HG03103 (cell line): ENCODE data around the gene RIN3.

Source experiments
- ATAC-seq: cut with Tn5 transposase; IDR thresholded peaks from one replicate; pipeline ENCODE4 v1.9.1; 2021; ENCODE audit warnings: low read depth; ENCODE audit not compliant: unreplicated experiment

The RIN3 gene

DNA sequence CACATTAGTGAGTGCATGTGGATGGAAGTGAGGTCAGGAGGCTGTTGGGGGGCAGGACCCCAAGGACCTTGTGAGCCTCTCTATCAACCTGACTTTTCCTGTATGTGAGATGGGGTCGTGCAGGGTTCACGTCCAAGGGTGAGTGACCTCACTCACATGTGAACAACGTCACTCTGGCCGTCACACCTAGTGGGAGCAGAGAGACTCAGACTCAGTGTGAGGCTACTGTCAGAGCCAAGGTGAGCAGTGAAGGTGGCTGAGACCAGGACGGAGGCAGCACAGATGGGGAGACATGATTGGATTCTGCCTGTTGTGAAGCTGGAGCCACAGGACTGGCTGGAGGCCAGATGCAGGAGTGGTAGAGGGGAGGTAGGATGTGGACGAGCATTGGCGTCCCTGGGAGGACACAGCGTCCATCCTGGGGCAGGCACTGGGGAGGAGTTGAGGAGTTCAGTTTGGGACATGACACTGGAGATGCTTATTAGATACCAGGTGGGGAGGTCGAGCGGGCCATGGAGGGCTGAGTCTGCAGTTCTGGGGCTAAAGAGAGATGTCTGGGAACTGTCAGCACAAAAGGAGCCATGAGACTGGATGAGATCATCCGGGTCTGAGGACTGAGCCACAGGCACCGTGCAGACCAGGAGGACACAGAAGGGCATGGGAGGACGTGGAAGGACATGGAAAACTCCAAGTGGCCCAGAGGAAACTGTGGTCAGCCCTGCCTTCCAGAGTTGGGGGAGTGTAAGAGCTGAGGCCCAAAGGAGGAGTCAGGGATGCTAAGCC is 142.0 kb downstream of the RIN3 start:
- no peak for ATAC-seq

DNA sequence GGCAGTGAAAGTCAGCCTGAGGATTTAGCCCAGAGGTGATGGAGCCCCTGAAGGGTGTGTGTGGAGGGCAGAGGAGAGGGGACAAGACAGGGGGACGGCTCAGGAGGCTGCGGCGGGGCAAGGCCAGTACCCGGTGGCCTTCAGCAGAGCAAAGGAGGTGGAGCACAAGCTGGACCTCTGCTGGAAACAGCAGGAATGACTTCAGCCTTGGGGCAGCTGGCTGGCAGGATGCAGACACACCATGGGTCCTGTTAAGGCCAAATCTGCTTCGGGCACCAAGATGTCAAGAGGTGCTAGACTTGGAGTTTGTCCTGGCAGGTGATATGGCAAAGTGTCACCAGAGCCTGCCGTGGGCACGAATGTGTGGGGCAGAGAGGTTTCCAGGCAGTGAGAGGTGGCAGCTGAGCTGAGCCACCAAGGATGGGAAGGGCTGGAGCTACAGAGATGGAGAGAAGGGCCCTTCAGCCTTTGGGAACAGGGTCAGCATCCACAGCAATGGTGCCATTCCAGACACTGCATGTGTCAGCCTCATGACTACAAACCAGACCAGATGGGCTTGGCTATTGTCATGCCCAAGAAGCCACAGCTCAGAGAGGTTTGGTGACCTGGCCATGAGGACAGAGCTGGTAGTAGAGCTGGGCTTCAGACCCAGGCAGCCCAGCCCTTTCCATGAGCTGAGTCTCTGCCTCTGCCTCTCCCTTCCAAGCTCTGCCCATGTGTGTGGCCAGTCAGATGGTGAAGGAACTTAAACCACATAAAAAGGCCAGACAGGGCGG is 142.9 kb downstream of the RIN3 start:
- no peak for ATAC-seq

DNA sequence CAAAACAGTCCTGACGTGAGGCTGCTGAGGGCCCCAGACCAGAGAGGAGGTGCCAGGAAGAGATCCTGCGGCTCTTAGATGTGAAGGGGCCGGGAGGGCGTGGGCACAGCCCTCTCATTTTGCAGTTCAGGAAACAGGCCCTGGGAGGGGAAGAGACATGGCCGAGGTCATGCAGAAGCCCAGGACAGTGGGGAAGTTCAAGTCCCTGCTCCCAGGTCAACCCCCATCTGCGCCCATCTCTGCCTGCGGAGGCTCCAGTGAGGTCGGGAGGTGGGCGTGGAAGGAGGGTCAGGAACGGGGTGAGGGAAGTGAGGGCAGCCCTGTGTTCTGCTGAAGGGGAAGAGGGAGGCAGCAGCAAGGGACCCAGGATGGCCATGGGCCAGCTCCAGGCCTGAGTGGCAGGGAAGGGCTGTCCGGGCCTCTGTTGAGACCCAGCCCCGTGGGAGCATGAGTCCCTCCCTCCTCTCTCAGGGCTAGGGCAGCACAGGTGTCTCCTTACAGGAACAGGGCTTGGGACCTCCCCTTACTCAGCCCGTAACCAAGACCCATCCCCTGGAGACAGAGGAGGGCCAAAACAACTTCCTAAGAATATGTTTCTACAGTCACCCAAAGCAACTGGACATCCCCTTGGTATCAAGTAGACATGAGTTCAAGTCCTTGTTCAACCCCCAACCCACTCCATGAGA is 144.0 kb downstream of the RIN3 start:
- ATAC-seq, result no peak

DNA sequence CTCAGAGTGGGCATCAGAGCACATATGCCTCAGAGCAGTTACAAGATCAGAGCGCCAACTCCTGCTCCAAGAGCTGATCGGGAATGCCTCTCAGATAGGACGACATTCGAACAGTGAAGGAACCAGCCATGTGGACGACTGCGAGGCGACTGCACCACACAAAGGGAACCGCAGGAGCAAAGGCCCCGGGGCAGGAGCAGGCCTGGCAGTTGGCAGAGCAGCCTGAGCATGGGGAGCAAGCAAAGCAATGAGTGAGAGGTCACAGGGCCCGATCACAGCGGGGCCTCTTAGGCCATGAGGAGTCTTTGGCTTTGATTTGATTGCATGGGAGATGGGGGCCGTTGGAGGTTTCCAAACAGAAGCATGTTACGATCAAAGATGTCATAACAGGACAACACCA is 144.6 kb downstream of the RIN3 start:
- no peak for ATAC-seq

DNA sequence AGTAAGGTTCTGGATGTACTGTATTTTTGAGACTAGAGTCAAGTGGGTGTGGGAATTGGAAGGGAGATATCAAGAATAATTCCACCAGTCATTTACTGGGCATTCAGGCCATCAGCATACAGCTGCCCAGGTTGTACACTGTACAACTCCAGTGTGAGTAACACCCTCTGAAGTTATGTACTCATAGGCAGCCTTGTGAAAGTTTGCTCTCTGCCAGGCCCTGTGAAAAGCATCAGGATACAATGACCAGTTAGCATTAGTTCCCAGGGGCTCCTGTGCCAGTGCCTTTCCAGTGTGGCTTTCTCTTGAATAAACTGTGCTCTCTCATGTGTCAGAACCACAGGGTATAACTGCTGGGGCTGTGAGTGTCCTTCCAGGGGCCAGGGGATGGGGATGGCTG is 145.1 kb downstream of the RIN3 start:
- no peak for ATAC-seq

DNA sequence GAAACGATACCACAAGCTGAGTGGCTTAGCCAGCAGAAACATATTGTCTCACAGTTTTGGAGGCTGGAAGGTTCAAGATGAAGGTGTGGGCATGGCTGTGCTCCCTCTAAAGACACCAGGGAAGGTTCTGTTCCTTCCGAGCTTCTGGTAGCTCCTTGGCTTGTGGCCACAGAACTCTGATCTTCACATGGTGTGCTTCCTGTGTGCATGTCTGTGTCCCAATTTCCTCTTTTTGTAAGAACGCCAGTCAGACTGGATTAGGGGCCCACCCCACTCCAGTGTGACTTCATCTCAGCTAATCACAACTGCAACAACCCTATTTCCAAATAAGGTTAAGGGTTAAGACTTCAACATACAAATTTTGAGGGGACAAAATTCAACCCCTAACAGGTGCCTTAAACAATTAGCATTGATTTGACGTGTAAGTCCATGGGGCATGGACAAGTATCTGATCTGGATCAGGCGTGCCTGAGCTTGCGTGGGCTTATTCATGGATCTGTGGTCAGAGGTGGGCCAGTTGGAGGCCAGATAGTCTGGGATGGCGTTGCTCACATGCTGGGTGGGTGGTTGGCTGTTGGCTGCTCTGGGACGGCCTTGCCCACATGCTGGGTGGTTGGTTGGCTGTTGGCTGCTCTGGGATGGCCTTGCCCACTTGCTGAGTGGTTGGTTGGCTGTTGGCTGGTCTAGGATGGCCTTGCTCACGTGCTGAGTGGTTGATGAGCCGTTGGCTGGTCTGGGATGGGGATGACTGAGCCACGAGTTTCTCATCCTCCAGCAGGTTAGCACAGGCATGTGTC is 146.4 kb downstream of the RIN3 start:
- no peak for ATAC-seq

DNA sequence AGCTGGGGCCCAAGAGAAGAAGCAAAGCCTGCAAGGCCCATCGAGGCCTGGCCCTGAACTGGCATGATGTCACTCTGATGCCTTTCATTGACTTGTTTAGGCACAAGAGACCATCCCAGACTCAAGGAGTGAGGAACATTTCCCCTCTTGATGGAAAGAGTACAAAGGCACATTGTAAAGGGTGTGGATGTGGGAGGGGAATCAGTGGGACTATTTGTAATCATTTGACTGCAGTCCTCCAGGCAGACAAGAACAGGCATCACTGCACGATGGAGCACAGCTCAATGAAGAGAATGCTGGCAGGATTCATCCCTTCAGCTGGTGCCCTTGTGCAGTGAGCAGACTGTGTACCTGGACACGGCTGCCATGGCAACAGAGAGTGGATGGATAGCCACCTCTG is 147.0 kb downstream of the RIN3 start:
- no peak for ATAC-seq

DNA sequence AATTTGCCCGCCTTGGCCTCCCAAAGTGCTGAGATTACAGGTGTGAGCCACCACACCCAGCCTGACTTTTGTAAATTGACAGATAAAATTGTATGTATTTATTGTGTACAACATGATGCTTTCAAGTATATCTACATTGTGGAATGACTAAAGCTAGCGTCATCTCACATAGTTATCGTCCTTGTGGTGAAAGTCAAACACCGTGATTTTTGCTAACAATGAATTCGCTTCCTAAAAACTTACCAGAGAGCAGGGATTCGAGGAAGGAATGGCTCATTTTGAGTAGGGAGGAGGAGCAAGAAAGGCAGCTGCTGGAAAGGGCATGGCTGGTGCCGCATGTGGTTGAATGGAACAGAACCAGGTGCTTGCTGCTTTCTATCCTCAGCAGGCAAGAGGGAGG is 149.5 kb downstream of the RIN3 start:
- no peak for ATAC-seq

DNA sequence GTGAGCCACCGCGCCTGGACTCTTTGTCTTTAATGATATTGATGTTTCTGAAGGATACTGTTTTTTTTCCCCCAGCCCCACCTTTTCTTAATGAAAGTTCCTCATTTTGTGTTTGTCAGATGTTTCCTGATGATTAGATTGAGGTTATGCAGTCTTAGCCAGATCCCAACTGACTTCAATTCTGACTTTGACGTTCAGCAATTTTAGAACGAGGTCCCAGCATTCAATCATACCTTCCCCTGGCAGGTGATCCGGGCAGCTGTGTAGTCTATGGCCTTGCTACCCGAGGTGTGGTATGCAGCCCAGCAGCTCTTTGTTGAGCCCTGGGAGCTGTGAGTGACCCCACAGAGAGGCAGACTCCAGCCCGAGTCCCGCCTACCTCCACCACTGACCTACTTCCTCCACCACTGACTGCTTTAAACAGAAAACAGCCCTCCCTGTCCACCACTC is 152.1 kb downstream of the RIN3 start:
- ATAC-seq, result no peak

DNA sequence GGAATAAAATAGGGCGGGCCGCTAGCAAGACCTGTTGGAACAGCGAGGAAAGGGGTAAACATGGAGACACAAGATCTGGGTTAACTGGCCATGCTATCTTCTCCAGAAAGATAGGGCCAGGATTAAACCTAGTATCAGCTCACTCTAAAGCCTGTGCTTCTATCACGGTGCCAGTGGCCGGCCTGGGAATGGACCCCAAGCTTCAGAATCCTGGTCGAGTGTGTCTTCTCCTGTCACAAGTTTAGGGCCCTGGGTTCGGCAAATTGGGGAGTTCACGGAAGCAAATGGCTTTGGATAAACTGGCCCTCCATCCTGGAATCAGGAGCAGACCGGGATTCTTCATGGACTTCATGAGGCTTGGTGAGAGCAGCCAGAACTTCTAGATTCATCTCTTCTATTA is 152.7 kb downstream of the RIN3 start:
- ATAC-seq, result no peak

DNA sequence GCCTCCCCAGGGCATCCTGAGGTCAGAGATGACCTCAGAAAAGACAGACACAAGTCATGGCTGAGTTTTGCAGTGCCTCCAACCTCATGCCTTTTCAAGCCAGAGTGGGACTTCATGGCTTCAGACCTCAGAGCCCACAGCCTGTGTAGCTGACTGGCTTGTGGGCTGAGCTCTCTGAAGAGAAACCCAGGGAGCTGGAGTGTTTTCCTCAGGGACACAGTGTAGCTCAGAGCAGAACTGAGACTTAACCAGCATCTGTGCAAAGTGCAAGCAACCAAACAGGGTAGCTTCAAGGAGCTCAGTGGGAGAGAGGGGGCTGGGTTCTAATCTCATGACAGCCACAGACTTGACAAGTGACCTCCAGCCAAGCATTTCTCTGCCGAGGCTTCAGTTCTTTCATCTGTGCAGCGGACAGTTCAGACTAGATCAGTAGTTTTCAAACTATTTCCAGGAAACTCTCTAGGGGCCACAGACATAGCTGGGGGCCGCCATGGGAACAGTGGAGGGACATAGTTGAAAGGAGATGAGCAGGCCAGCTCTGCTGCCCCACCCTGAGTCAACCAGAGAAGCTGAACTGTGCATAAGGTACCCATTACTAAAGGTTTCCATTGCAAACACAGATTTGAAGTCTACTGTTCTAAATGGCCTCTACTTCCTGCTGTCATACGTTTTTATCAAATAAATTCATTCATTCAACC is 154.8 kb downstream of the RIN3 start:
- no peak for ATAC-seq

DNA sequence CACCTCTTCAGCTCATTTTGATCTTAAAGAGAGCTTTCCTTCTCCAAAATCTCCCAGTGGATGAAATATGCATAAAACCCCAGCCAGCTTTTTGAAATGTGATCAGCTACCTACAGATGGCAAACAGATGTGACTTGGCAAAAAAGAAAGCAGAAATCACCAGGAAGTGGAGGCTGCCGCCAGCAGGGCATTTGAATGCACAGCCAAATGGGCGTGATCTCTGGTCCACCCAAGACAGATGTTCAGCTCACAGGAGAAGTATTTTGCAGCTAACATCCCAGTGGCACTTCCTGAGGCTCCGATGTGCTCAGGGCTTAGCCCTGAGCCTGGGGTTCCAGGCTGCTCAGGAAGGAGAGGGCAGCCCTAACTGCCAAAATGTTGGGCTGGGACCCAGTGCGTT is 156.6 kb downstream of the RIN3 start:
- no peak for ATAC-seq

DNA sequence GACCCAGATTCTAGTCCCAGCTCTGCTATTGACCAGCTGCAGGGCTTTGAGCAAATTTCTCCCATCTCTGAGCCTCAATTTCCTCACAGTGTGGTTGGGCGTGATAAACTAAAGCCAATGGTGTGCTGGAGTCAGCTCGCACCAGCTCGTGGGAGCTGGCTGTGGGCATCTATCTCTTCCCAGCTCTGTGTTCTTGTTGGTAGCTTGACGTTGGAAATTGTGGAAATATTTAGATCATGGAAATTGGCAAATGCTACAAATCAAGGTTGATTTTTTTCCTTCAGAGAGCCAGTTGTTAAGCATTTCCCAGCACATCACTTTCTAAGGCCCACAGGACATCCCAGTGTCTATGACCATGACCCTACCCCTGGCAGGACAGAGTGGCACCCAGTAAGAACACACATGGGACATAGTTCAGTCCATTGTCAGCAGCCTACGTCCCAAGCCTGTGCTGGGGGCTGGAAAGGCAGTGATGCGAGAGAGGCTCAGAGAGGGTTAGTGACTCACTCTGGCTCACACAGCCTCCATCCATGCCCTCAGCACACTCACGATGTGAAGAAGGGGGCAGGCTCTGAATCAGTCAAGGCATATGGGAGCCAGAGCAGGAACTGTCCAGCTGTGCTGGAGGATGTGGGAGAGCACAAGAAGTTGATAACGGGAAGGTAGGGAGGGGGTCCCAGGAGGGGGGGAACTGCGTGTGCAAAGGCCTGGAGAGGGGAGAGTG is 157.2 kb downstream of the RIN3 start:
- ATAC-seq, result no peak

DNA sequence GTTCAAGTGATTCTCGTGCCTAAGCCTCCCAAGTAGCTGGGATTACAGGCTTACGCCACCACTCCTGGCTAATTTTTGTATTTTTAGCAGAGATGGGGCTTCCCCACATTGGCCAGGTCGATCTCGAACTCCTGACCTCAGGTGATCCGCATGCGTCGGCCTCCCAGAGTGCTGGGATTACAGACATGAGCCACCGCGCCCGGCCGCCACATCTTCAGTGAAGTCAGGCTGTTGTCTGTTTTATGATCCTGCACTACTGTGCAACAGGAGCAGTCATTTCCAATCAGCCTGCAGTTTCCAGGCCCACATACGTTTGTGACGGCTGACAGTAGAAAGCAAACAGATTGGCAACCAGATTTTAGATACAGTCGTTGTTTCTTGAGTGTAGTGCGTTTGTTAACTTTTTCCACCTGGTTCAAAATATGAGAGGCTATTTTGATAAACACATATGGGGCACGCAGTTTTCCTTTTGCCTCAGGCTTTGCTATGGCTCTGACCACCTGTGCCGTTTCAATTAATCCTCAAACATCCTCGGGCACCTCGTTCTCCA is 160.1 kb downstream of the RIN3 start:
- no peak for ATAC-seq

DNA sequence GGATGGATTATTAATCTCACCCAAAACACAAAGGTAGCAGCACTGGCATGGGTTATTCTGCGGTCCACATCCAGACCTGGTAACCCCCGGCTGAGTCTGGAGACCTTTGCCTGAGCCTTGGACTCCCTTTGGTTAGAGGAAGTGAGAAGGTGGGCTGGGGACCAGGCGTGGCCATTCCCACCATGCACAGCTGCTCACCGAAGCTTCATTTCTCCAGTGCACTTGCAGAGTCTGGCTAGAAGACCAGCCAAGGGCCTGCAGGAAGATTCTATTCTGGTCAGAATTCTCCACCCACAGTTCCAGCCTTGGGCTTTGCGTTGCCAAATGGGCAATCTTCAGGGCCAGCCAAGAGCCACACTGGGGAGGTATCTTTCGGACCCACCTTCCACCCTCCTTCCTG is 161.8 kb downstream of the RIN3 start:
- ATAC-seq, result no peak

DNA sequence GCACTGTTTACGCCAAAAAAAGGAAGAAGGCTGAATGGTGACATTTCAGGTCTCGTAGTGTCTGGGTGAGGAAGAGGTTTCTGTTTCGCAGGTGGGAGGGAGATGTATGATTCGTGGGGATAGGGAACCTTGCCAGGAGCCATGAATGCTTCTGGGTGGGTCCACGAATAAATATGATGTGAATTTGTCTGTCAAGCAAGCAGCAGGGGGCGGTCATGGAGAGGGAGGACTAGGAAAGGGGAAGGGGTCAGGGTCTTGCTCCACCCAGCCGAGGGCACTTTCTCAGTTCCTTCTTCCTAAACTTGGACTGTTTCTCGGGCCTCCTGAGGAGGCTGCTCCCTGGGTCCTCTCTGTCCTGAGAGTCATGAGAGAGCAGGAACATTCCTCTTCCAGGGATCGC is 162.4 kb downstream of the RIN3 start:
- ATAC-seq, result no peak

DNA sequence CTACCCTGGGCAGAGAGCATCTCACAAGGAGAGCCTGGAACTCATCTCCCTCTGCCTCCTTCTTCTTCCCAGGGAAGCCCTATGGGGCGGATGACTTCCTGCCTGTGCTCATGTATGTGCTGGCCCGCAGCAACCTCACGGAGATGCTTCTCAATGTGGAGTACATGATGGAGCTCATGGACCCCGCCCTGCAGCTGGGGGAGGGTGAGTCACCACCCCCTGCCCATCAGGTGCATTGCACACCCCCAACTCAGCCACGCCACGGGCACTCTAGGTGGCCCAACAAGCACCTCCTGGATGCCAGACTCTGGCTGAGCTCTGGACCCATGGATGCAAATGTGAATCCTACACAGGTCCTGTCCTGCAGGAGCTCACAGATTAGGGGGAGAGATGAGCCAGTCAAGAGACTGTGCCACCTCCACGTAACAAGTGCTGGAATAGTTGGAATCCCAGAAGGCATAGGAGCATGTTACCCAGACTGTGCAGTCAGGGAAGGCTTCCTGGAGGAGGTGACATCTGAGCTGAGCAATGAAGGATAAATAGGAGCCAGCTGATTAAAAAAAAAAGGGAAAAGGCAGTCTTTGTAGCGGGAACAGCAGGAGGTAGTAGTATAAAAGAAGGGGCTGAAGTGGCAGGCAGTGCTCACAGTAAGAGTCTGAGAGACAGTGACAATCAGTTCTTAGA is 163.0 kb downstream of the RIN3 start:
- ATAC-seq, result no peak

DNA sequence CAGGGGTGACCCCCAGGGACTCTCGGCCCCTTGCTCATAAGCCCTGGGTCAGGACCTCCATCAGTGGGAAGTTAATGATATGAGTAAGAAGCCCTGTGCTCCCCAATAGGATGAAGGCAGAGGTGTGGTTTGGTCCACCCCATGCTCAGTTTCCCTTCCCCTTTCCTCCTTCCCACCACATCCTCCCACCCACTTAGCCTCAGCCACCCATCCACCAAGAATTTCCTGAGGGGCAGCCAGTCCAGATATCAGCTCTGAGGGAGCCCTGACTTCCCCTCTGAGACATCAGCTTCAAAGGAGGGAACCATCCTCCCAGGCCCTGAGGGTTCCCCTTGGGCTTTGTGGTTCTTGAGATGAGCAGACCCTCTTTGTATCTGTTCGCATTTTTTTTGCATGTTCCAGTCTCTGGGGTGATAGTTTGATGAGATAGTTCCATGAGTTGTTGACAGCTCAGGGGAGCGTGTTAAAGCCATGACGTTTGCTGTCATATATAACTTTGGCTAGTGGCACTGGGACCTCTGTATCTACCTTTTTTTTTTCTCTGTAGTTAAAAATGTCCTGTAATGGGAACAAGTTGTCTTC is 163.6 kb downstream of the RIN3 start:
- peak; percentile 65 for ATAC-seq
